GM18508 (cell line): Measurements from ENCODE around the gene CALY.
"Not testable (repeated sequence)": the region's sequence is repeated elsewhere in the genome, so short reads cannot be mapped to it uniquely, and the experiment has no call there.

Source experiments
- ATAC-seq: cut with Tn5 transposase; IDR thresholded peaks from one replicate; pipeline ENCODE4 v1.9.1; 2021; ENCODE audit warnings: moderate number of reproducible peaks; ENCODE audit not compliant: insufficient read depth, unreplicated experiment

Gene CALY

GRCh38 chr10:133336577-133337369 lies at the start of gene CALY:
TSS of gene CALY (minus strand) at chr10:133336896. CDS start at chr10:133328989, 7,907 bp downstream.
- no peak for ATAC-seq

GRCh38 chr10:133385214-133385613 lies 48.5 kb upstream of the CALY start:
- no peak for ATAC-seq

GRCh38 chr10:133384071-133384470 lies 47.4 kb upstream of the CALY start:
- no peak for ATAC-seq

GRCh38 chr10:133383551-133383950 lies 46.9 kb upstream of the CALY start:
- ATAC-seq: no peak

- ATAC-seq: no peak
Observed at GRCh38 chr10:133381036-133381435, 44.3 kb upstream of the CALY start.

- no peak for ATAC-seq
Observed at GRCh38 chr10:133379801-133380666, 43.3 kb upstream of the CALY start.

GRCh38 chr10:133379152-133379800 lies 42.6 kb upstream of the CALY start, which contains the start of gene PAOX:
TSS of gene PAOX (plus strand) at chr10:133379262. CDS start at chr10:133379317, 55 bp downstream.
- peak; percentile 38 for ATAC-seq

- no peak for ATAC-seq
Observed at GRCh38 chr10:133378251-133379096, 41.8 kb upstream of the CALY start.

GRCh38 chr10:133377818-133378250 lies 41.1 kb upstream of the CALY start:
- no peak for ATAC-seq

- ATAC-seq: no peak
Observed at GRCh38 chr10:133377025-133377817, 40.5 kb upstream of the CALY start.

- ATAC-seq: not testable (repeated sequence)
Observed at GRCh38 chr10:133376183-133376582, 39.5 kb upstream of the CALY start.

GRCh38 chr10:133375357-133376115 lies 38.8 kb upstream of the CALY start:
- ATAC-seq: no peak

GRCh38 chr10:133373174-133374090 lies 36.7 kb upstream of the CALY start, which contains the start of gene ECHS1:
TSS of gene ECHS1 (minus strand) at chr10:133373354. CDS start at chr10:133373333, 21 bp downstream.
- no peak for ATAC-seq

- ATAC-seq: no peak
Observed at GRCh38 chr10:133372507-133372906, 35.8 kb upstream of the CALY start.

- no peak for ATAC-seq
Observed at GRCh38 chr10:133370030-133370786, 33.5 kb upstream of the CALY start.

- no peak for ATAC-seq
Observed at GRCh38 chr10:133368153-133368552, 31.5 kb upstream of the CALY start.
